ENCODE data around the gene C5. TPM values are rescaled to one million over a fixed set of nuclear protein-coding genes. Genes with fewer than 3 reads are reported as not detected.

The C5 gene
- total RNA-seq, 1 experiment from 2014 or later = 0.74 TPM

DNA sequence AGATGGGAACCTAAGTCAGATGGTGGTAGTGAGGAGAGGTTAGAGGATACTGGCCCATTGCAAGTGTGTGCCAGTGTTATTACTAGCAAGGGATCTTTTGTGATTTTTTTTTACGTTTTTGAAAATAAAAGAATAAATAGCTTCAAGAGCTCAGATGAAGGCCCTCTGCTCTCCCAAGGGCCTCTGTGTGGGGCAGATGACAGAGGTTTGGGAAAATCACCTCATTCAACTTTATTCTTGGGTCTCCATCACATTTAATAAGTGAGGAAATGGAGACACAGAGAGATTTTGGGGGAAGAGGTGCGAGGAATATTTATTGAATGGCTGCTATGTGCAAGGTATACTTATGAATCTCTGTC lies 113.3 kb downstream of the C5 start:
- no peaks in the 10 kb centered on the region for H3K4me1 ChIP-seq (ENCODE audit: insufficient read depth, low read length)
- H3K36me3 Mint-ChIP-seq (ENCODE audit: insufficient read depth in 1 of 3, low read depth in 3 of 3) = no peaks in the 10 kb centered on the region
- H2BK5ac ChIP-seq (ENCODE audit: insufficient read length, low read length) = no peak overlapping the region
- no peak overlapping the region for H4K91ac ChIP-seq (ENCODE audit: insufficient read length, low read depth, low read length)
- H3T11ph ChIP-seq (ENCODE audit: low read length) = no peak overlapping the region
- no peaks in the 10 kb centered on the region for H3K9me3 ChIP-seq (ENCODE audit: control insufficient read depth, low read depth, low read length)
- no peaks in the 10 kb centered on the region for H3K9me3 Mint-ChIP-seq
- no peak overlapping the region for H3K4me3 Mint-ChIP-seq
- H3K4ac ChIP-seq (ENCODE audit: low read depth, low read length) = no peak overlapping the region
- H4K8ac ChIP-seq (replicated peaks; ENCODE audit: insufficient read length, low read depth, low read length) = no peak overlapping the region
- H3K27me3 Mint-ChIP-seq (ENCODE audit: low read depth) = peaks cover 5% of the 10 kb centered on the region
- peaks cover 12% of the 10 kb centered on the region in 2 experiments for H3K4me1 Mint-ChIP-seq
- H4K20me1 ChIP-seq (ENCODE audit: control insufficient read depth, insufficient read depth, insufficient read length) = no peaks in the 10 kb centered on the region
- H2AK5ac ChIP-seq (ENCODE audit: insufficient read length, low read length) = no peak overlapping the region
- no peak overlapping the region for H3K14ac ChIP-seq (ENCODE audit: insufficient read depth, low read length)
- no peak for DNase-seq
- H3K79me1 ChIP-seq (ENCODE audit: insufficient read depth, low read depth, low read length, poor library complexity, severe bottlenecking) = no peaks in the 10 kb centered on the region
- H3K9ac ChIP-seq (ENCODE audit: extremely low read depth, insufficient read length, low read length) = no peak overlapping the region
- no peak overlapping the region for H2AFZ ChIP-seq (ENCODE audit: low read length)
- TF ChIP-seq, protein P1, sequence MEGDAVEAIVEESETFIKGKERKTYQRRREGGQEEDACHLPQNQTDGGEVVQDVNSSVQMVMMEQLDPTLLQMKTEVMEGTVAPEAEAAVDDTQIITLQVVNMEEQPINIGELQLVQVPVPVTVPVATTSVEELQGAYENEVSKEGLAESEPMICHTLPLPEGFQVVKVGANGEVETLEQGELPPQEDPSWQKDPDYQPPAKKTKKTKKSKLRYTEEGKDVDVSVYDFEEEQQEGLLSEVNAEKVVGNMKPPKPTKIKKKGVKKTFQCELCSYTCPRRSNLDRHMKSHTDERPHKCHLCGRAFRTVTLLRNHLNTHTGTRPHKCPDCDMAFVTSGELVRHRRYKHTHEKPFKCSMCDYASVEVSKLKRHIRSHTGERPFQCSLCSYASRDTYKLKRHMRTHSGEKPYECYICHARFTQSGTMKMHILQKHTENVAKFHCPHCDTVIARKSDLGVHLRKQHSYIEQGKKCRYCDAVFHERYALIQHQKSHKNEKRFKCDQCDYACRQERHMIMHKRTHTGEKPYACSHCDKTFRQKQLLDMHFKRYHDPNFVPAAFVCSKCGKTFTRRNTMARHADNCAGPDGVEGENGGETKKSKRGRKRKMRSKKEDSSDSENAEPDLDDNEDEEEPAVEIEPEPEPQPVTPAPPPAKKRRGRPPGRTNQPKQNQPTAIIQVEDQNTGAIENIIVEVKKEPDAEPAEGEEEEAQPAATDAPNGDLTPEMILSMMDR (conservative IDR thresholded peaks at IDR 0.05) = no peak
- H3K79me2 ChIP-seq (ENCODE audit: insufficient read depth, low read length) = no peaks in the 10 kb centered on the region
- no peak overlapping the region for H2BK15ac ChIP-seq (ENCODE audit: low read depth, low read length)
- no peak overlapping the region for H3K27ac ChIP-seq (ENCODE audit: insufficient read length, low read depth, low read length)
- no peak overlapping the region for H3K18ac ChIP-seq (ENCODE audit: insufficient read length, low read depth, low read length)
- H3K27me3 ChIP-seq (ENCODE audit: insufficient read depth, low read length) = no peaks in the 10 kb centered on the region
- no peak overlapping the region for H3K4me2 ChIP-seq (ENCODE audit: insufficient read depth, insufficient read length, low read length)
- H3K27ac Mint-ChIP-seq = no peak overlapping the region
- no peak overlapping the region for H3K23ac ChIP-seq (ENCODE audit: insufficient read length, low read depth, low read length)
- H3K56ac ChIP-seq (ENCODE audit: insufficient read length, low read depth, low read length) = no peak overlapping the region
- H2BK12ac ChIP-seq (ENCODE audit: insufficient read length, low read depth, low read length) = no peak overlapping the region
- no CpG with 5 or more reads among the region's 2 CpGs for WGBS (ENCODE audit: extremely low coverage, insufficient read length, low lambda C conversion rate)
- no peak overlapping the region for H4K5ac ChIP-seq (ENCODE audit: insufficient read length, low read depth, low read length)
- H3K23me2 ChIP-seq (ENCODE audit: insufficient read length, low read depth, low read length, poor library complexity, severe bottlenecking) = no peaks in the 10 kb centered on the region
- H2BK120ac ChIP-seq (ENCODE audit: low read depth, low read length, poor library complexity, severe bottlenecking) = no peak overlapping the region
- no peak overlapping the region for H2BK20ac ChIP-seq (ENCODE audit: low read depth, low read length, poor library complexity, severe bottlenecking)

Data from H9 (cell line).